Vagina (tissue), 2 donors: Measurements from ENCODE around the gene ACBD3.

Experiments
- CTCF ChIP-seq, 3 experiments: fragments of 450-650 bp in 2 of 3; fragments of 200-600 bp in 1 of 3; sonication (generic) in 1 of 3; IDR thresholded peaks; one replicate each; pipeline ENCODE4 v1.5.1; 2017 to 2019; ENCODE audit warnings: antibody characterized with exemption in 3 of 3, mild to moderate bottlenecking in 2 of 3, moderate library complexity in 2 of 3
- POLR2A ChIP-seq, 2 donors: fragments of 450-650 bp; IDR thresholded peaks; one replicate each; pipeline ENCODE4 v1.6.1; 2017; ENCODE audit warnings: antibody characterized with exemption in 2 of 2, mild to moderate bottlenecking in 2 of 2, moderate library complexity in 2 of 2
- POLR2AphosphoS5 ChIP-seq, 2 donors: sonication (generic); formaldehyde crosslinking; IDR thresholded peaks; one replicate each; pipeline ENCODE4 v1.9.0; 2017; ENCODE audit warnings: antibody characterized with exemption in 2 of 2, mild to moderate bottlenecking in 2 of 2, low read depth in 1 of 2; ENCODE audit not compliant: insufficient read depth in 1 of 2

DNA sequence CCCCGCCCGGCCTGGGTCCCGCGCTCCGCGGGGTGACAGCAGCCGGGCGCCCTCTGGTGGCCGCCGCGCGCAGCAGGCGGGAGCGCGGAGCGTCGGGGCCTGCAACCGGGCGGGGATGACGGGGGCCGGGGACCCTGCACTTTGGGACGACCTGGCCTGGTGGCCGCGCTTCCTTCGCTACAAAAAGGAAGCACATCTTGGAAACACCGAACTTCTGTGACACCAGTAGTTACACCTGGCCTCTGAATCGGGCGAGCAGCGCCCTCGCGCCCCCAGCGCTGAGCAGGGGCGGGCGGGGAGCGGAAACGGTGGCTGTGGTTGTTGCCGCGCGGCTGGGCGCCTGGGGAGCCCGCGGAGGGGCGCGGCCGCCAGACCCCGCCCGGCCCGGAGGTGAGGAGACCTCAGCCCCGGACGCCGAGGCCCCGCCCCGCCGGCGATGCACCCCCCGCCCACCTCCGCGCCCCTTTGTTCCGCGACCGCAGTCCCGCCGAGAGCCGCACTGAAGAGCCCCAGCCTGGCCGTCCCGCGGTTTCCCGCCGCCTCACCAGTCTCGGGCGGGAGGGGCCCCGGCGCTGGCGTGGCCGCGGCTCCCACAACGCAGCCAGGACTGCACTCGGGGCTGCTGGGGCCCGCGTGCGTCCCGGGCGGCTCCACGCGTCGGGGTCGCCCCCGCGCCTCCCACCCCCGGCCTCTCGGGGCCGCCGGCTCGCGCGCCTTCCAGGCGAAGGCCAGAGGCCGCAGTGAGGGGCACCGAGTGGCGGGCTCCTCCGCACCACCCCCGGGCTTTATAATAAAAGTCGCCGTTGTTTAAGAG is 64.7 kb downstream of the ACBD3 start:
- TF ChIP-seq CTCF (IDR thresholded peaks at IDR 0.05) (peak; percentile 41 to 91 (median 67)), POLR2A (IDR thresholded peaks at IDR 0.05) (no peak), POLR2AphosphoS5 (IDR thresholded peaks at IDR 0.05; ENCODE audit: insufficient read depth in 1 of 2, low read depth in 1 of 2) (peak in 1 of 2 donors; percentile 39)
